Measurements from ENCODE around the gene RNF114. TPM values are rescaled to one million over a fixed set of nuclear protein-coding genes. Genes with fewer than 3 reads are reported as not detected.

Gene RNF114
- 44.5 and 49.0 TPM in 2 replicates for total RNA-seq

GRCh38 chr20:49936153-49937026 is at the start of gene RNF114:
Gene RNF114, plus strand, starts transcription at chr20:49936397. Its CDS starts 16 bp downstream, at chr20:49936413.

GRCh38 chr20:49915380-49916145 is 20.6 kb upstream of the RNF114 start, which contains the start of gene SPATA2:
Gene SPATA2, minus strand, starts transcription at chr20:49915529. Its CDS starts 7,039 bp downstream, at chr20:49908490.

GRCh38 chr20:49982346-49983122 is 46.3 kb downstream of the RNF114 start, which contains the start of gene SNAI1:
Gene SNAI1, plus strand, starts transcription at chr20:49982980. Its CDS starts 80 bp downstream, at chr20:49983060.

Other genes starting within 250 kb of the RNF114 start
- 22.5 and 35.0 TPM in 2 replicates for gene B4GALT5, start 222.5 kb upstream of the RNF114 start, total RNA-seq
- gene SLC9A8, start 123.6 kb upstream of the RNF114 start, total RNA-seq = 7.4 and 8.4 TPM in 2 replicates
- gene SPATA2, start 20.9 kb upstream of the RNF114 start, total RNA-seq = 0.83 and 0.85 TPM in 2 replicates
- 0.43 and 0.92 TPM in 2 replicates for gene SNAI1, start 46.6 kb downstream of the RNF114 start, total RNA-seq
- gene UBE2V1, start 176.8 kb downstream of the RNF114 start, total RNA-seq = 29.4 and 31.4 TPM in 2 replicates
- gene PEDS1, start 217.3 kb downstream of the RNF114 start, total RNA-seq = 16.6 and 22.9 TPM in 2 replicates

All from smooth muscle cell of bladder (primary cell).